WTC11 (cell line): Measurements from ENCODE around the gene PARD3B.

ENCODE experiments used
- CBFB ChIP-seq: sonication (generic); formaldehyde crosslinking; IDR thresholded peaks from 2 replicates; pipeline ENCODE4 v1.8.1; 2022; ENCODE audit warnings: mild to moderate bottlenecking, low read depth, missing genetic modification reagents
- JUN ChIP-seq: sonication (generic); formaldehyde crosslinking; IDR thresholded peaks from 2 replicates; pipeline ENCODE4 v1.8.0; 2023; ENCODE audit warnings: mild to moderate bottlenecking, missing genetic modification reagents
- SMAD3 ChIP-seq: sonication (generic); formaldehyde crosslinking; IDR thresholded peaks from 2 replicates; pipeline ENCODE4 v1.8.0; 2022; ENCODE audit warnings: missing genetic modification reagents, mild to moderate bottlenecking, borderline replicate concordance
- TCF7 ChIP-seq: sonication (generic); formaldehyde crosslinking; IDR thresholded peaks from 2 replicates; pipeline ENCODE4 v1.8.0; 2022; ENCODE audit warnings: mild to moderate bottlenecking, low read depth, missing genetic modification reagents, moderate library complexity
- TEAD4 ChIP-seq: sonication (generic); formaldehyde crosslinking; IDR thresholded peaks from 2 replicates; pipeline ENCODE4 v1.8.0; 2022; ENCODE audit warnings: mild to moderate bottlenecking, missing genetic modification reagents
- TP53 ChIP-seq: sonication (generic); formaldehyde crosslinking; IDR thresholded peaks from 2 replicates; pipeline ENCODE4 v1.8.1; 2023; ENCODE audit warnings: mild to moderate bottlenecking, missing genetic modification reagents
- ZNF396 ChIP-seq: fragments of 250-450 bp; sonication (Bioruptor Pico); IDR thresholded peaks from 2 replicates; pipeline ENCODE4 v1.8.0; 2021; ENCODE audit warnings: mild to moderate bottlenecking, moderate library complexity, borderline replicate concordance
- TF ChIP-seq, protein P1 (sequence below): fragments of 200-600 bp; IDR thresholded peaks from 2 replicates; pipeline ENCODE4 v1.8.0; 2022; ENCODE audit warnings: antibody characterized with exemption
- TF ChIP-seq, protein P2 (sequence below): sonication (generic); formaldehyde crosslinking; IDR thresholded peaks from 2 replicates; pipeline ENCODE4 v1.8.0; 2022; ENCODE audit warnings: mild to moderate bottlenecking, missing genetic modification reagents
- TF ChIP-seq, protein P3 (sequence below): sonication (generic); formaldehyde crosslinking; IDR thresholded peaks from 2 replicates; pipeline ENCODE4 v1.8.1; 2022; ENCODE audit warnings: low read depth, missing genetic modification reagents, borderline replicate concordance
- TF ChIP-seq, protein P4 (sequence below): sonication (generic); formaldehyde crosslinking; IDR thresholded peaks from 2 replicates; pipeline ENCODE4 v1.8.1; 2022; ENCODE audit warnings: missing genetic modification reagents, borderline replicate concordance

DNA sequence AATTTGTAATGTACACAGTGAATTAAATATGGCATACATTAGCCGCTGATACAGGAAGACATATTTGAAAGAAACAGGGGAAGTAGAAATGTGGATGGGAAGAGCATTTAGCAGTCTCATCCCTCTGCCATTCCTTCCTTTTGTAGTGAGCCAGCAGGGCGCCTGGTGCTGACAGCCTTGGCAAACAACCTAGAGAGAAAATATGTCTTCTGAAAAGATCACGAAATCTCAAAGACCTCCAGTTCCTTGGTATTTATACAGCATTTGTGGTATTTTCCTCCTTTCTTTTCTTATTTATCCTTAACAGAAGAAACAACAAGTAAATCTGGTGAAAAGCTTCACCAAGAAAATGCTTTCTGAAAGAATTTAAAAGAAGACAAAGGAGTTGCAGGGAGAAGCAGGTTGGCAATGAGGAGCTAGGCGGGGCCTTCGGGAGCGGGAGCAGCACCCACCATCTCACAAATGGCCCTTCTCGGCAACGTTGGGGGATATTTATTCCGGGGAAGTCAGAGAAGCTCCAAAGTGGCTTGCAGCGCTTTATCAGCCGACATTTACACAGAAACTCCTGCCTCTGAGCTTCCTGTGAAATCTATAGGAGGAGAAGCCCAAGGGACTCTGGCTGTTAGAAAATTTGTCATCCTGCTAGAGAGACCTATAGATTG is 731.0 kb downstream of the PARD3B start:
- TF ChIP-seq, protein P1, sequence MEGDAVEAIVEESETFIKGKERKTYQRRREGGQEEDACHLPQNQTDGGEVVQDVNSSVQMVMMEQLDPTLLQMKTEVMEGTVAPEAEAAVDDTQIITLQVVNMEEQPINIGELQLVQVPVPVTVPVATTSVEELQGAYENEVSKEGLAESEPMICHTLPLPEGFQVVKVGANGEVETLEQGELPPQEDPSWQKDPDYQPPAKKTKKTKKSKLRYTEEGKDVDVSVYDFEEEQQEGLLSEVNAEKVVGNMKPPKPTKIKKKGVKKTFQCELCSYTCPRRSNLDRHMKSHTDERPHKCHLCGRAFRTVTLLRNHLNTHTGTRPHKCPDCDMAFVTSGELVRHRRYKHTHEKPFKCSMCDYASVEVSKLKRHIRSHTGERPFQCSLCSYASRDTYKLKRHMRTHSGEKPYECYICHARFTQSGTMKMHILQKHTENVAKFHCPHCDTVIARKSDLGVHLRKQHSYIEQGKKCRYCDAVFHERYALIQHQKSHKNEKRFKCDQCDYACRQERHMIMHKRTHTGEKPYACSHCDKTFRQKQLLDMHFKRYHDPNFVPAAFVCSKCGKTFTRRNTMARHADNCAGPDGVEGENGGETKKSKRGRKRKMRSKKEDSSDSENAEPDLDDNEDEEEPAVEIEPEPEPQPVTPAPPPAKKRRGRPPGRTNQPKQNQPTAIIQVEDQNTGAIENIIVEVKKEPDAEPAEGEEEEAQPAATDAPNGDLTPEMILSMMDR = no peak
- no peak for TF ChIP-seq TP53 (CRISPR knock-in tag)
- TF ChIP-seq ZNF396 = no peak
- TF ChIP-seq, protein P2, sequence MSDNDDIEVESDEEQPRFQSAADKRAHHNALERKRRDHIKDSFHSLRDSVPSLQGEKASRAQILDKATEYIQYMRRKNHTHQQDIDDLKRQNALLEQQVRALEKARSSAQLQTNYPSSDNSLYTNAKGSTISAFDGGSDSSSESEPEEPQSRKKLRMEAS = no peak
- no peak for TF ChIP-seq SMAD3 (CRISPR knock-in tag)
- TF ChIP-seq CBFB (CRISPR knock-in tag) = no peak
- TF ChIP-seq, protein P3, sequence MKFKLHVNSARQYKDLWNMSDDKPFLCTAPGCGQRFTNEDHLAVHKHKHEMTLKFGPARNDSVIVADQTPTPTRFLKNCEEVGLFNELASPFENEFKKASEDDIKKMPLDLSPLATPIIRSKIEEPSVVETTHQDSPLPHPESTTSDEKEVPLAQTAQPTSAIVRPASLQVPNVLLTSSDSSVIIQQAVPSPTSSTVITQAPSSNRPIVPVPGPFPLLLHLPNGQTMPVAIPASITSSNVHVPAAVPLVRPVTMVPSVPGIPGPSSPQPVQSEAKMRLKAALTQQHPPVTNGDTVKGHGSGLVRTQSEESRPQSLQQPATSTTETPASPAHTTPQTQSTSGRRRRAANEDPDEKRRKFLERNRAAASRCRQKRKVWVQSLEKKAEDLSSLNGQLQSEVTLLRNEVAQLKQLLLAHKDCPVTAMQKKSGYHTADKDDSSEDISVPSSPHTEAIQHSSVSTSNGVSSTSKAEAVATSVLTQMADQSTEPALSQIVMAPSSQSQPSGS (CRISPR knock-in tag) = no peak
- TF ChIP-seq, protein P4, sequence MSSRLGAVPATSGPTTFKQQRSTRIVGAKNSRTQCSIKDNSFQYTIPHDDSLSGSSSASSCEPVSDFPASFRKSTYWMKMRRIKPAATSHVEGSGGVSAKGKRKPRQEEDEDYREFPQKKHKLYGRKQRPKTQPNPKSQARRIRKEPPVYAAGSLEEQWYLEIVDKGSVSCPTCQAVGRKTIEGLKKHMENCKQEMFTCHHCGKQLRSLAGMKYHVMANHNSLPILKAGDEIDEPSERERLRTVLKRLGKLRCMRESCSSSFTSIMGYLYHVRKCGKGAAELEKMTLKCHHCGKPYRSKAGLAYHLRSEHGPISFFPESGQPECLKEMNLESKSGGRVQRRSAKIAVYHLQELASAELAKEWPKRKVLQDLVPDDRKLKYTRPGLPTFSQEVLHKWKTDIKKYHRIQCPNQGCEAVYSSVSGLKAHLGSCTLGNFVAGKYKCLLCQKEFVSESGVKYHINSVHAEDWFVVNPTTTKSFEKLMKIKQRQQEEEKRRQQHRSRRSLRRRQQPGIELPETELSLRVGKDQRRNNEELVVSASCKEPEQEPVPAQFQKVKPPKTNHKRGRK (CRISPR knock-in tag) = no peak
- TF ChIP-seq TEAD4 = no peak
- TF ChIP-seq TCF7 = no peak
- no peak for TF ChIP-seq JUN (CRISPR knock-in tag)
